Mesothelial cell of epicardium (in vitro differentiated cells): ENCODE results near the gene HMGN1. TPM values are rescaled to one million over a fixed set of nuclear protein-coding genes. Genes with fewer than 3 reads are reported as not detected.
A peak's percentile ranks its signal among the peaks of the same experiment; 100 is the strongest.

Experiments used
- DNase-seq, 2 experiments: peaks; one replicate each; pipeline ENCODE4 v3.0.0; 2021; ENCODE audit warnings: low spot score in 2 of 2; ENCODE audit not compliant: unreplicated experiment in 2 of 2
- H3K27ac Mint-ChIP-seq: 2 replicates; pipeline ENCODE4 v1.8.0; 2021; ENCODE audit warnings: mixed read lengths
- H3K27me3 Mint-ChIP-seq: 2 replicates; pipeline ENCODE4 v1.8.0; 2021; ENCODE audit warnings: low read depth, mixed read lengths
- H3K36me3 Mint-ChIP-seq: 2 replicates; pipeline ENCODE4 v1.8.0; 2021; ENCODE audit warnings: mixed read lengths
- H3K4me1 Mint-ChIP-seq: 2 replicates; pipeline ENCODE4 v1.8.0; 2021; ENCODE audit warnings: mixed read lengths
- H3K4me3 Mint-ChIP-seq: 2 replicates; pipeline ENCODE4 v1.8.0; 2021; ENCODE audit warnings: mild to moderate bottlenecking, moderate library complexity, mixed read lengths
- H3K9me3 Mint-ChIP-seq: 2 replicates; pipeline ENCODE4 v1.8.0; 2021; ENCODE audit warnings: mixed read lengths
- CTCF ChIP-seq: fragments of 200-600 bp; sonication (generic); IDR thresholded peaks from one replicate; pipeline ENCODE4 v1.5.0; 2021; ENCODE audit warnings: antibody characterized with exemption; ENCODE audit not compliant: unreplicated experiment
- total RNA-seq: library from RNA; stranded (reverse); gene quantifications from 3 replicates; pipeline ENCODE4 v1.2.1, GENCODE V29; 2021

Gene HMGN1
- total RNA-seq, 1 donor from 2014 or later, result 459 TPM

GRCh38 chr21:39349211-39350093 lies 564 bp upstream of the HMGN1 start:
- H3K9me3 Mint-ChIP-seq, result no peaks in the 10 kb centered on the region
- peaks cover 42% of the 10 kb centered on the region for H3K4me1 Mint-ChIP-seq
- H3K4me3 Mint-ChIP-seq, result peak overlapping the region; percentile 94
- TF ChIP-seq CTCF, result no peak
- peaks cover 25% of the 10 kb centered on the region for H3K36me3 Mint-ChIP-seq
- H3K27me3 Mint-ChIP-seq, result no peaks in the 10 kb centered on the region
- H3K27ac Mint-ChIP-seq, result peak overlapping the region; percentile 100
- peak; percentile 98 for DNase-seq

GRCh38 chr21:39348040-39348354 lies 891 bp downstream of the HMGN1 start:
- no peaks in the 10 kb centered on the region for H3K9me3 Mint-ChIP-seq
- H3K4me3 Mint-ChIP-seq, result peak overlapping the region; percentile 88
- TF ChIP-seq CTCF, result no peak
- H3K27ac Mint-ChIP-seq, result peak overlapping the region; percentile 96
- H3K4me1 Mint-ChIP-seq, result peaks cover 43% of the 10 kb centered on the region
- no peaks in the 10 kb centered on the region for H3K27me3 Mint-ChIP-seq
- no peak for DNase-seq
- peaks cover 33% of the 10 kb centered on the region for H3K36me3 Mint-ChIP-seq

- Mint-ChIP-seq H3K27ac (peak overlapping the region; percentile 96), H3K36me3 (peaks cover 33% of the 10 kb centered on the region), H3K4me3 (peak overlapping the region; percentile 88), H3K4me1 (peaks cover 43% of the 10 kb centered on the region), H3K9me3 (no peaks in the 10 kb centered on the region), H3K27me3 (no peaks in the 10 kb centered on the region)
- TF ChIP-seq CTCF, result no peak
- DNase-seq, result no peak
Measured at GRCh38 chr21:39347537-39347936, 1.4 kb downstream of the HMGN1 start.

- H3K27ac Mint-ChIP-seq, result peak overlapping the region; percentile 87
Measured at GRCh38 chr21:39346671-39347331, 2.1 kb downstream of the HMGN1 start.

GRCh38 chr21:39346206-39346605 lies 2.7 kb downstream of the HMGN1 start:
- peak overlapping the region; percentile 87 for H3K27ac Mint-ChIP-seq
- H3K4me1 Mint-ChIP-seq, result peaks cover 43% of the 10 kb centered on the region
- no peak for DNase-seq
- H3K27me3 Mint-ChIP-seq, result no peaks in the 10 kb centered on the region
- no peak for TF ChIP-seq CTCF
- peak overlapping the region; percentile 88 for H3K4me3 Mint-ChIP-seq
- peaks cover 42% of the 10 kb centered on the region for H3K36me3 Mint-ChIP-seq
- no peaks in the 10 kb centered on the region for H3K9me3 Mint-ChIP-seq

More at GRCh38 chr21:39346671-39347331, 2.1 kb downstream of the HMGN1 start:
- TF ChIP-seq CTCF, result no peak
- Mint-ChIP-seq H3K27me3 (no peaks in the 10 kb centered on the region), H3K4me1 (peaks cover 43% of the 10 kb centered on the region), H3K9me3 (no peaks in the 10 kb centered on the region), H3K4me3 (peak overlapping the region; percentile 88), H3K36me3 (peaks cover 37% of the 10 kb centered on the region)
- DNase-seq, result no peak
